Fibroblast of mammary gland (primary cell): Measurements from ENCODE around the gene AFF2.
A peak's percentile ranks its signal among the peaks of the same experiment; 100 is the strongest.

Experiments
- DNase-seq: peaks from one replicate; pipeline ENCODE4 v3.0.0-alpha.2; 2010; ENCODE audit warnings: low read depth
- H3K4me3 ChIP-seq: 2 replicates; pipeline ENCODE4 v1.5.1; 2011; ENCODE audit warnings: low read depth, mild to moderate bottlenecking, low read length, moderate library complexity; ENCODE audit not compliant: control insufficient read depth
- CTCF ChIP-seq: conservative IDR thresholded peaks from 2 replicates; pipeline ENCODE4 v1.5.1; 2011; ENCODE audit warnings: low read depth, low read length, inconsistent platforms; ENCODE audit not compliant: control insufficient read depth, insufficient read depth

AFF2 gene

DNA sequence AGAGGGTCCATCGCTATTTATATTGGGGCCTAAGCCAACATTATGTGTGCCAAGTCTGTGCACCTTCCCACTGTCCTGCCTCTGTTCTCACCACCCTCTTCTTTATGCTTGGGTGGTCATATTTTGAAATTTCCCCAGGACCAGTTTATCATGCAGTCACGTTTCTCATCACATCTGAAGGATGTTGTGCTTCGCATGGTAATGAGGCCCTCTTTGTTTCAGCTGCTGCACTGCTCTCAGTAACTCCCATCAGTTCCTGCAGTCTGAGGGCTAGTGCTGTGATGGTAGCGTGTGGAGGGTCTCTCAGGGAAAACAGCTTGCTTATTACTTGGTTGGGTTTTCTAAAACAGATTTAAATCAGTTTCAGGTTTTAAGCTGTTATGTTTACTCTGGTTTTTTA is 288.0 kb downstream of the AFF2 start:
- no peak for DNase-seq
- H3K4me3 ChIP-seq, result no peak overlapping the region
- no peak for TF ChIP-seq CTCF

DNA sequence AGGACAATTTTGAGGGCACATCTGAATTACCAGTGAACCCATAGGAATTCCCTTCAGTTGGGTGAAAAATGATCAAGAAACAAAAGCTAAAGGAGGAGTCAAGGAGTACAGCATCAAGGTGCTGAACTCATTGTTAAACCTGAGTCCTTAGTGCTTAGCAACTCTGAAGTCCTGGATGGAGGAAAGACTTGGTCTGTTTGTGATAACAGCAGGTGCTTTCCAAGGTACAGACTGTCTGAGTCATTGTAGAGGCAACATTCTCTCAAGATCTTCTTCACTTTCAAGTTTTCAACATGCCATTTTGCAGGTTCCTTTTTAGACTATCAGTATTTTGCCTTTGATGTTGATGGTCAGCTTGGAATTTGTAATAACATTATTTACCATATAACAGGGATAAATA is 293.9 kb downstream of the AFF2 start:
- DNase-seq, result no peak
- no peak overlapping the region for H3K4me3 ChIP-seq
- no peak for TF ChIP-seq CTCF

- no peak overlapping the region for H3K4me3 ChIP-seq
- DNase-seq, result no peak
- TF ChIP-seq CTCF, result no peak
These were observed 304.4 kb downstream of the AFF2 start for GRCh38 chrX:148804579-148805355.

DNA sequence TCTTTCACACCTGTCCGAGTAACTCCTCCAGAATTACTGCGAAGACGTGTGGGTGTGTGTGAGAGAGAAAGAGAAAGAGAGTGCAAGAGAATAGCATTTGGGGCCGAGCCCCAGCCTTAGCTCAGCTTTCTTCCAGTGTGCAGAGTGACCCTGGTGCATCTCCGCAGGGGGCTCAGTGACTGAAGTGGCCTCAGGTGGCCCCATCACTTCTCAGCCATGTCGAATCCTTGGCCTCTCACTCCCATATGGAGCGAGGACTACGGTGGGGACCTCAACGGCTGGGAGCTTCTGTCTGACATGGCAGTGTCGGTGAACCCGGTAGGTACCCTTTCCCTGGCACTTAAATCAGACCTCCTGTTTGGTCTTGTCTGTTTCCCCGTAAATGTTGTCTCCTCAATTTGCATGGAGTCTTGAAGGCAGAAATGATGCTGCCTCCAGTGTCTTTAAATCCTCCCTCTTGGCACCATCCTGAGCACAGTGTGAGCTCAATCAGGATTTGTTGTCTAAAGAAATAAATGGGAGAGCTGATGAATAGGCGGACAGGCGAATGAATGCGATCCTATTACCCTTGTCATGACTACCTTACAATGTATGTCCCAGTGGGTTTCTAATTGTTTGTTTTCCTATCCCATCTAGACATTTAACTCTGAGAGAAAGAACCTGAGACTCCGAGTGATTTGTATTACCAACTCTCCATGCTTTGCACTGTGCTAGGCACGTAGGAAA is 305.9 kb downstream of the AFF2 start:
- no peak overlapping the region for H3K4me3 ChIP-seq
- DNase-seq, result no peak
- TF ChIP-seq CTCF, result no peak

DNA sequence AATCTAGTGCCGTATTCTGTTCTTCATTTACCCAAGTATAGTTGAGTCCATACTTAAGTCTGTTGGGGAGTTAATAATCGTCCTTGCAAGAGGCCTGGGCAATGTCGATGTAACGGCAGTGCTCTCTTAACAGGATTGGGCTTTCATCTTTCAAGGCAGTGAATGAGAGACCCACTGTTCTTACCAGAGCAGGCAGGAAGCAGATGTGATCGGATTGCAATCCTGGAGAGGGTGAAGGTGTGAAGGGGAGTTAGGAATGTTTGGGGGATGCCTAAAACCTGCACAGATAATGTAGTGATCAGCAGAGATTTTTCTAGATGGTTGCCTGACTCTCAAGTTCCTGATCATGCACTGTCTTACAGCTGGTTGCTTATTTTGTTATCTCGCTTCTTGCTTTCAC is 308.4 kb downstream of the AFF2 start:
- no peak for TF ChIP-seq CTCF

DNA sequence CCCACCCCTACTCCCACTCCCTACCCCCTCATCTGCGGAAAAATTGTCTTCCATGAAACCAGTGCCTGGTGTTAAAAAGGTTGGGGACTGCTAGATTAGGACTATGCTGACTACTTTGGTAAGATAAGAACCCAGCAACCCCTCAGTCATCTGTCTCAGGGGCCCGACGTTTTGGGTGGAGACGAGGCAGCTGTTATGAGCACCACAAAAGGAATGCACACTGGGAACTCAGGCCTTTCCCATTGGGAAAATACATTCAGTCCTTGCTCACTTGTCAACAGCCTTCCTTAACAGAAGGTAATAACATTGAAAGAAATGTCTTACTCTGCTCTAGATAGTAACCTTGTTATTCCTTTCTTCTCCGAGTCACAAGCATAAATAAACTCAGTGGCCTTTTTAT is 310.8 kb downstream of the AFF2 start:
- no peak overlapping the region for H3K4me3 ChIP-seq
- no peak for TF ChIP-seq CTCF
- DNase-seq, result peak; percentile 5

More for the DNA sequence above, 308.4 kb downstream of the AFF2 start:
- no peak overlapping the region for H3K4me3 ChIP-seq
- no peak for DNase-seq
